ENCODE measurements around the gene GPATCH1. TPM values are rescaled to one million over a fixed set of nuclear protein-coding genes. Genes with fewer than 3 reads are reported as not detected.
"Not testable (repeated sequence)": the region's sequence is repeated elsewhere in the genome, so short reads cannot be mapped to it uniquely, and the experiment has no call there.

GPATCH1 gene
- total RNA-seq, 2 donors from 2014 or later, result 8.8 to 9.0 TPM

- DNase-seq, result no peak
- H3K27ac Mint-ChIP-seq, result no peak overlapping the region
- no peak overlapping the region for H3K4me3 Mint-ChIP-seq
- H3K27me3 Mint-ChIP-seq, result no peaks in the 10 kb centered on the region
- H3K36me3 Mint-ChIP-seq (ENCODE audit: low read depth), result peaks cover 10% of the 10 kb centered on the region
- peaks cover 2% of the 10 kb centered on the region for H3K4me1 Mint-ChIP-seq
- no peak for ATAC-seq
- H3K9me3 ChIP-seq (ENCODE audit: control insufficient read depth, low read length, poor library complexity, severe bottlenecking), result no peaks in the 10 kb centered on the region
These were observed 29.3 kb downstream of the GPATCH1 start for GRCh38 chr19:33110137-33110910.

- no peak for DNase-seq
- H3K36me3 Mint-ChIP-seq (ENCODE audit: low read depth), result peaks cover 12% of the 10 kb centered on the region
- no peak overlapping the region for H3K27ac Mint-ChIP-seq
These were observed 30.6 kb downstream of the GPATCH1 start for GRCh38 chr19:33111587-33111986.

GRCh38 chr19:33114312-33114711 is 33.3 kb downstream of the GPATCH1 start:
- ATAC-seq (no peak), DNase-seq (no peak)
- Mint-ChIP-seq H3K36me3 (ENCODE audit: low read depth) (peaks cover 10% of the 10 kb centered on the region), H3K4me3 (no peak overlapping the region), H3K27ac (no peak overlapping the region), H3K4me1 (no peaks in the 10 kb centered on the region), H3K27me3 (no peaks in the 10 kb centered on the region)
- no peaks in the 10 kb centered on the region for H3K9me3 ChIP-seq (ENCODE audit: control insufficient read depth, low read length, poor library complexity, severe bottlenecking)

More at GRCh38 chr19:33111587-33111986, 30.6 kb downstream of the GPATCH1 start:
- Mint-ChIP-seq H3K4me1 (peaks cover 2% of the 10 kb centered on the region), H3K27me3 (no peaks in the 10 kb centered on the region), H3K4me3 (no peak overlapping the region)
- no peaks in the 10 kb centered on the region for H3K9me3 ChIP-seq (ENCODE audit: control insufficient read depth, low read length, poor library complexity, severe bottlenecking)
- no peak for ATAC-seq

GRCh38 chr19:33117501-33117900 is 36.5 kb downstream of the GPATCH1 start:
- Mint-ChIP-seq H3K27ac (no peak overlapping the region), H3K36me3 (ENCODE audit: low read depth) (peaks cover 5% of the 10 kb centered on the region), H3K4me1 (no peaks in the 10 kb centered on the region), H3K27me3 (no peaks in the 10 kb centered on the region), H3K4me3 (no peak overlapping the region)
- ATAC-seq, result no peak
- DNase-seq, result no peak
- H3K9me3 ChIP-seq (ENCODE audit: control insufficient read depth, low read length, poor library complexity, severe bottlenecking), result no peaks in the 10 kb centered on the region

- H3K36me3 Mint-ChIP-seq (ENCODE audit: low read depth), result peaks cover 5% of the 10 kb centered on the region
- H3K27me3 Mint-ChIP-seq, result no peaks in the 10 kb centered on the region
- H3K4me3 Mint-ChIP-seq, result no peak overlapping the region
- no peaks in the 10 kb centered on the region for H3K9me3 ChIP-seq (ENCODE audit: control insufficient read depth, low read length, poor library complexity, severe bottlenecking)
- DNase-seq, result no peak
- ATAC-seq, result no peak
- no peaks in the 10 kb centered on the region for H3K4me1 Mint-ChIP-seq
- peak overlapping the region; percentile 54 for H3K27ac Mint-ChIP-seq
These were observed 37.7 kb downstream of the GPATCH1 start for GRCh38 chr19:33118643-33119042.

GRCh38 chr19:33124207-33125098 is 43.5 kb downstream of the GPATCH1 start:
- H3K36me3 Mint-ChIP-seq (ENCODE audit: low read depth), result no peaks in the 10 kb centered on the region
- H3K4me3 Mint-ChIP-seq, result peak overlapping the region; percentile 31
- no peak for DNase-seq
- H3K27ac Mint-ChIP-seq, result no peak overlapping the region
- H3K27me3 Mint-ChIP-seq, result no peaks in the 10 kb centered on the region
- H3K4me1 Mint-ChIP-seq, result peaks cover 4% of the 10 kb centered on the region
- ATAC-seq, result no peak
- H3K9me3 ChIP-seq (ENCODE audit: control insufficient read depth, low read length, poor library complexity, severe bottlenecking), result no peaks in the 10 kb centered on the region

GRCh38 chr19:33125929-33126388 is 45.0 kb downstream of the GPATCH1 start:
- H3K4me3 Mint-ChIP-seq, result no peak overlapping the region
- peaks cover 4% of the 10 kb centered on the region for H3K4me1 Mint-ChIP-seq
- no peaks in the 10 kb centered on the region for H3K9me3 ChIP-seq (ENCODE audit: control insufficient read depth, low read length, poor library complexity, severe bottlenecking)
- H3K36me3 Mint-ChIP-seq (ENCODE audit: low read depth), result no peaks in the 10 kb centered on the region
- no peaks in the 10 kb centered on the region for H3K27me3 Mint-ChIP-seq
- H3K27ac Mint-ChIP-seq, result no peak overlapping the region
- DNase-seq (peak in 2 of 3 donors; percentile 19 to 27), ATAC-seq (peak; percentile 91)

- not testable (repeated sequence) for H3K36me3 Mint-ChIP-seq (ENCODE audit: low read depth)
These were observed 45.7 kb downstream of the GPATCH1 start for GRCh38 chr19:33126712-33127111.

GRCh38 chr19:33129901-33130300 is 48.9 kb downstream of the GPATCH1 start:
- peaks cover 4% of the 10 kb centered on the region for H3K4me1 Mint-ChIP-seq
- ATAC-seq (no peak), DNase-seq (no peak)
- no peak overlapping the region for H3K27ac Mint-ChIP-seq
- no peak overlapping the region for H3K4me3 Mint-ChIP-seq
- H3K27me3 Mint-ChIP-seq, result no peaks in the 10 kb centered on the region
- H3K36me3 Mint-ChIP-seq (ENCODE audit: low read depth), result no peaks in the 10 kb centered on the region
- H3K9me3 ChIP-seq (ENCODE audit: control insufficient read depth, low read length, poor library complexity, severe bottlenecking), result no peaks in the 10 kb centered on the region

More at GRCh38 chr19:33126712-33127111, 45.7 kb downstream of the GPATCH1 start:
- not testable (repeated sequence) for ATAC-seq; H3K27me3 Mint-ChIP-seq; H3K27ac Mint-ChIP-seq; H3K4me3 Mint-ChIP-seq; H3K9me3 ChIP-seq (ENCODE audit: control insufficient read depth, low read length, poor library complexity, severe bottlenecking); H3K4me1 Mint-ChIP-seq; DNase-seq

- Mint-ChIP-seq H3K4me3 (no peak overlapping the region), H3K27ac (no peak overlapping the region)
These were observed 49.5 kb downstream of the GPATCH1 start for GRCh38 chr19:33130433-33130832.

GRCh38 chr19:33132021-33132420 is 51.0 kb downstream of the GPATCH1 start, which contains the start of gene WDR88:
WDR88 (plus strand) TSS chr19:33132114; CDS start chr19:33132170, 56 bp downstream.
- H3K27ac Mint-ChIP-seq, result no peak within 1 kb of the TSS
- H3K9me3 ChIP-seq (ENCODE audit: control insufficient read depth, low read length, poor library complexity, severe bottlenecking), result no peaks in the 10 kb centered on the region
- H3K4me3 Mint-ChIP-seq, result no peak within 1 kb of the TSS
- no peaks in the 10 kb centered on the region for H3K36me3 Mint-ChIP-seq (ENCODE audit: low read depth)
- ATAC-seq, result no peak
- DNase-seq, result no peak
- H3K27me3 Mint-ChIP-seq, result no peaks in the 10 kb centered on the region
- no peaks in the 10 kb centered on the region for H3K4me1 Mint-ChIP-seq

More at GRCh38 chr19:33130433-33130832, 49.5 kb downstream of the GPATCH1 start:
- no peaks in the 10 kb centered on the region for H3K27me3 Mint-ChIP-seq
- no peaks in the 10 kb centered on the region for H3K36me3 Mint-ChIP-seq (ENCODE audit: low read depth)
- peaks cover 4% of the 10 kb centered on the region for H3K4me1 Mint-ChIP-seq
- no peaks in the 10 kb centered on the region for H3K9me3 ChIP-seq (ENCODE audit: control insufficient read depth, low read length, poor library complexity, severe bottlenecking)
- no peak for DNase-seq
- no peak for ATAC-seq

- H3K4me1 Mint-ChIP-seq, result no peaks in the 10 kb centered on the region
- H3K36me3 Mint-ChIP-seq (ENCODE audit: low read depth), result no peaks in the 10 kb centered on the region
- ATAC-seq, result no peak
- no peaks in the 10 kb centered on the region for H3K9me3 ChIP-seq (ENCODE audit: control insufficient read depth, low read length, poor library complexity, severe bottlenecking)
- DNase-seq, result no peak
- no peak overlapping the region for H3K4me3 Mint-ChIP-seq
- H3K27me3 Mint-ChIP-seq, result no peaks in the 10 kb centered on the region
- H3K27ac Mint-ChIP-seq, result no peak overlapping the region
These were observed 51.4 kb downstream of the GPATCH1 start for GRCh38 chr19:33132425-33132824.

GRCh38 chr19:33133438-33134031 is 52.6 kb downstream of the GPATCH1 start:
- ATAC-seq, result no peak
- no peaks in the 10 kb centered on the region for H3K36me3 Mint-ChIP-seq (ENCODE audit: low read depth)
- no peak overlapping the region for H3K27ac Mint-ChIP-seq

More at GRCh38 chr19:33133438-33134031, 52.6 kb downstream of the GPATCH1 start:
- no peak overlapping the region for H3K4me3 Mint-ChIP-seq
- H3K4me1 Mint-ChIP-seq, result no peaks in the 10 kb centered on the region
- H3K9me3 ChIP-seq (ENCODE audit: control insufficient read depth, low read length, poor library complexity, severe bottlenecking), result no peaks in the 10 kb centered on the region
- no peak for DNase-seq
- H3K27me3 Mint-ChIP-seq, result no peaks in the 10 kb centered on the region

All from T-helper 17 cell (primary cell).